Endothelial cell (in vitro differentiated cells): ENCODE results near the gene VSTM2L. TPM values are rescaled to one million over a fixed set of nuclear protein-coding genes. Genes with fewer than 3 reads are reported as not detected.

Source experiments
- DNase-seq: peaks from one replicate; pipeline ENCODE4 v3.0.0; 2021; ENCODE audit warnings: low spot score
- H3K27ac Mint-ChIP-seq: one replicate; pipeline ENCODE4 v1.8.0; 2021; ENCODE audit warnings: mixed read lengths, inconsistent platforms; ENCODE audit not compliant: unreplicated experiment
- H3K27me3 Mint-ChIP-seq: one replicate; pipeline ENCODE4 v1.8.0; 2021; ENCODE audit warnings: mild to moderate bottlenecking, moderate library complexity, mixed read lengths, inconsistent platforms; ENCODE audit not compliant: unreplicated experiment
- H3K36me3 Mint-ChIP-seq: one replicate; pipeline ENCODE4 v1.8.0; 2021; ENCODE audit warnings: mild to moderate bottlenecking, low read depth, mixed read lengths, inconsistent platforms; ENCODE audit not compliant: unreplicated experiment
- H3K4me1 Mint-ChIP-seq: one replicate; pipeline ENCODE4 v1.8.0; 2021; ENCODE audit warnings: mild to moderate bottlenecking, mixed read lengths, inconsistent platforms; ENCODE audit not compliant: unreplicated experiment
- H3K4me3 Mint-ChIP-seq: one replicate; pipeline ENCODE4 v1.8.0; 2021; ENCODE audit warnings: mild to moderate bottlenecking, mixed read lengths, inconsistent platforms; ENCODE audit not compliant: unreplicated experiment
- H3K9me3 Mint-ChIP-seq: one replicate; pipeline ENCODE4 v1.8.0; 2021; ENCODE audit warnings: mixed read lengths, inconsistent platforms; ENCODE audit not compliant: unreplicated experiment
- CTCF ChIP-seq: fragments of 200-600 bp; sonication (generic); IDR thresholded peaks from one replicate; pipeline ENCODE4 v1.5.0; 2021; ENCODE audit warnings: antibody characterized with exemption; ENCODE audit not compliant: unreplicated experiment
- total RNA-seq: library from RNA; stranded (reverse); fragmentation: NEBNext Ultra II Directional; extraction: Animal tissue kit (Norgen Biotek cat#: 25700); gene quantifications from one replicate; pipeline ENCODE4 v1.2.1, GENCODE V29; 2021; ENCODE audit not compliant: unreplicated experiment

Gene VSTM2L
- total RNA-seq, 1 donor from 2014 or later = 1.6 TPM

DNA sequence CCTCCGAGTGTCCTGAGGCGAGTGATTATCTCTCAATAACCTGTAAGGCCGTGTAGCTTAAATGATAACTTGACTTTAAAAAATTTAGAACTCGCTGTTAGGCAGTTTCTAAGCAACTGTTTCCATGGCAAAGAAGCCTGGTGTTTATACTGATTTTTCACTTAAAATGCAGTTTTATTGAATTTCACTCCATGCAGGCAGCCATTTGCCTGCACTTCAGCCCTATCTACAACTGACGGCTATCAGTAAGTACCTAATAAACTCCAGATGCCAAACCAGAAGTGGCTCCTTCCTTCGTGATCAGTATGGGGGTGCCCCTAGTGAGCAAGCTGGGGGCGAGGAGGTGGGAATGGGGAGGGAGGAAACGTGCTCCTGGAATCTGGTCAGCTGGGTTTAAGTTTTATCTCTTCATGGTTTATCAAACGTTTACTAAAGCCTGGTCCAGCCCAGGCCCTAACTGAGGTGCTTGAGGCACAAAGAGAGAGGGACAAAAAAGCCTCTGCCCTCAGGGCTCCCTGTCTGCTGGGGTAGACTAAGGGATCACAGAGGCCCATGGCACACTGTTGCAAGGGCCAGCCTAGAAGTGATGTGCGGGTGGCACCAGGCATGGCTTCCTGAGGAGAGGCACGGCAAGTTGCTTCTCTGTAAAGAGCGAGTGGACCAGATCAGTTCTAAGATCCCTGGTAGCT, 84.8 kb downstream of the VSTM2L start:
- peaks cover 9% of the 10 kb centered on the region for H3K36me3 Mint-ChIP-seq
- H3K4me3 Mint-ChIP-seq = no peak overlapping the region
- H3K9me3 Mint-ChIP-seq = no peaks in the 10 kb centered on the region
- no peak for TF ChIP-seq CTCF
- H3K27me3 Mint-ChIP-seq = no peaks in the 10 kb centered on the region
- DNase-seq = no peak
- H3K27ac Mint-ChIP-seq = no peak overlapping the region
- H3K4me1 Mint-ChIP-seq = peaks cover 33% of the 10 kb centered on the region

DNA sequence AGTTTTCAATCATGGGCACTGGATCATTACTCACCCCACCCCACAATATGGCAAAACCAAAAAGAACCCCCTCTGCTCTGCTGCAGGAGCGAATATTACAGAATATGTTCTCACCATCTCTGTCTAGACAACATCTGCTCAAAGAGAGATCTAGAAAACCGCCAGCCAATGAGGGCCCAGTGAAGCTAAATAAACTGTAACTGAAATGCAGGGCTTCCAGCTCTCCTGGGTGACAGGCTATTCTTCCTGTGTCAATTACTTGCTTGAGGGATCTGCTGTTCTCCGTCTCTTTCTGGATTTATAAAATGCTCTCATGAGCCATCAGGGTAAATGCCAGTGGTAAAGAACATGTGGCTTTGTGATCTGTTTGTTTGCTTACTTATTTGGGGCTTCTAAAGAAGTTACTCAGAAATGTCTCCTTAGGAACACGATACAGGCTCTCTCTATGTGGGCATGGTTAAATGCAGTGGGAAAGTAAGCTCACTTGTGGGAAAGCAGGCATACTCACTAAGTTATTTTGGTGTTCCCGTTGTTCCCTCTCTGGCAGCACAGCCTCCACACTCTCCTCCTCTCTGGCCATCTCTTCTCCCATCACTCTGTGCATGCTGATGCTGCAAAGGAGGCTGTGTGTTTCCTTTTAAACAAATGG, 85.5 kb downstream of the VSTM2L start:
- H3K4me3 Mint-ChIP-seq = no peak overlapping the region
- TF ChIP-seq CTCF = no peak
- H3K27me3 Mint-ChIP-seq = no peaks in the 10 kb centered on the region
- H3K4me1 Mint-ChIP-seq = peaks cover 33% of the 10 kb centered on the region
- DNase-seq = no peak
- no peaks in the 10 kb centered on the region for H3K9me3 Mint-ChIP-seq
- H3K27ac Mint-ChIP-seq = no peak overlapping the region
- peaks cover 9% of the 10 kb centered on the region for H3K36me3 Mint-ChIP-seq

DNA sequence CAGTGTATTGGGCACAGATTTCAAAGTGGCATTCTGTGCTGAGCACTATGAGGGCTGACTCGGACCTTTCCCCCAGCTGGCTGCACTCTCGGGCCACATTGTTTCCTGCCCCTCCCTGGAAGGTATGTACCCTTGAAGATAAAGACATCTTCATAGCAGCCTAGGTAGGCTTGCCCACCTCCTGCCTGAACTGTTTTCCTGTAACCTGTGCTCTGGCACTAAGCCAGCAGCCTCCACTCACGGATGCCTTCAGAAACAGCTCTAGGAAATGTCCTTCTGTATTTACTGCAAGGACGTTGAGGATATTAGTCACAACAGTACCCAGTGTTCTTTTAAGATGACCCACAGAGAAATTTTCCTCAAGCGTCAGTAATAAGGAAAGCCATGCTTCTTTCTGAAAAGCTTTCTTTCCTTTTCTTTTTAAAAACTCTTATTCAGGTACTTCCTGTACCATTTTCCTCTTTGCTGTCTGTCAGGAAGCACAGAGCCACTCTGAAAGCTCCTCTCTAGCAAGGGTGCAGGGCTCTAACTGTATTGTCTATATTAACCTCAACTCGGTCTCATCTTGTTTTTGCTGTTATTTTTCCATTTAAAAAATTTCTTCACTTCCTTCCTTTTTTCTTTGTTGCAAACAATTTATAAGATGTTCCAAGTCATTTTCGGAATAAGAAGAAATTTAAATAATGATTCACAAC, 86.8 kb downstream of the VSTM2L start:
- DNase-seq = no peak
- H3K4me3 Mint-ChIP-seq = peak overlapping the region; percentile 35
- H3K9me3 Mint-ChIP-seq = no peaks in the 10 kb centered on the region
- peaks cover 14% of the 10 kb centered on the region for H3K36me3 Mint-ChIP-seq
- H3K27ac Mint-ChIP-seq = peak overlapping the region; percentile 94
- H3K27me3 Mint-ChIP-seq = no peaks in the 10 kb centered on the region
- TF ChIP-seq CTCF = no peak
- H3K4me1 Mint-ChIP-seq = peaks cover 33% of the 10 kb centered on the region

DNA sequence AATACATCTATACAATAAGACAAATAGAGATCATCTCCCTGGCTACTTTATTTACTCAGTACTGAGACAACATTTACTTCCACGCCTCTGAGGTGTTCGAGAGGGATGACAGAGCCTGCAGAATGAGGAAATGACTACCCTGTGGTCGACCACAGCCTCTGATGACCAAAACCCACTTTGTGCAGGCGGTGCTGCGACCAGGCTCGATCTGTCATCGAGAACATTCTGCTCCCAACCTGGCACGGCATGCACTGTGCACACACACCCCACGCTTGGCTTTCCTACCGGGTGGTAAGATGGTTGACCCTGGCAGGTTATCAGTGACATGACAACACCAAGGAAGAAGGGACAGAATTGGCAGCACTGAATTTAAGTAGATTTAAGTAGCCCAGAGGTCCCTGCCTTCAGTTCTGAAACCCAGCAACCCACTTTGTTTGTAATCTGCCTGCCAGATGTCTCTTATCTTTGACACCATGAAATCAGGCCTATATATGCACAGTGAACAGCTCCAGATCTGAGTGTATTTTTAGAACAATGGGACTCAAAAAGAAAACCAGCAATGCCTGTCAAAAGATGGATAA, 87.7 kb downstream of the VSTM2L start:
- H3K36me3 Mint-ChIP-seq = peaks cover 17% of the 10 kb centered on the region
- no peak overlapping the region for H3K4me3 Mint-ChIP-seq
- H3K27ac Mint-ChIP-seq = no peak overlapping the region
- H3K4me1 Mint-ChIP-seq = peaks cover 37% of the 10 kb centered on the region
- H3K9me3 Mint-ChIP-seq = no peaks in the 10 kb centered on the region
- DNase-seq = no peak
- TF ChIP-seq CTCF = no peak
- H3K27me3 Mint-ChIP-seq = no peaks in the 10 kb centered on the region
